Colonic mucosa (tissue), 4 donors: ENCODE results near the gene IP6K3. TPM values are rescaled to one million over a fixed set of nuclear protein-coding genes. Genes with fewer than 3 reads are reported as not detected.

Experiments used
- DNase-seq: peaks from one replicate; pipeline ENCODE4 v3.0.0-alpha.2; 2020
- H3K27ac ChIP-seq: fragments of 200-600 bp; one replicate; pipeline ENCODE4 v1.8.0; 2021
- H3K27me3 ChIP-seq: fragments of 200-600 bp; one replicate; pipeline ENCODE4 v1.8.0; 2021
- H3K36me3 ChIP-seq: fragments of 200-600 bp; one replicate; pipeline ENCODE4 v1.8.0; 2021
- H3K4me1 ChIP-seq: fragments of 200-600 bp; one replicate; pipeline ENCODE4 v1.8.0; 2021; ENCODE audit warnings: mild to moderate bottlenecking
- H3K4me3 ChIP-seq: fragments of 200-600 bp; one replicate; pipeline ENCODE4 v1.8.0; 2021
- H3K9ac ChIP-seq, 2 donors: one replicate each; pipeline ENCODE4 v1.7.0; 2013; ENCODE audit warnings: control low read depth in 2 of 2, low read depth in 2 of 2, low read length in 2 of 2
- H3K9me3 ChIP-seq: fragments of 200-600 bp; one replicate; pipeline ENCODE4 v1.8.0; 2021
- intact Hi-C: fragments of 100-400 bp; cut with DNase I; formaldehyde crosslinking; loops from one replicate; pipeline ENCODE4 v1.14.1; 2022
- total RNA-seq, 2 donors: library from RNA; stranded (reverse); fragmentation: NEBNext Ultra II Directional in 1 of 2; extraction: Animal tissue kit (Norgen Biotek cat#: 25700) in 1 of 2; gene quantifications; one replicate each; pipeline ENCODE4 v1.2.1, GENCODE V29; 2021
- TF ChIP-seq, protein P1 (sequence below): fragments of 200-600 bp; IDR thresholded peaks from one replicate; pipeline ENCODE4 v1.8.0; 2022; ENCODE audit warnings: antibody characterized with exemption, mild to moderate bottlenecking
- donor health status: healthy.
- donor health status: DM: no; HTN: no; CAD: no.
- donor health status: DM: no; HTN: no; CAD: no.

Gene IP6K3
- total RNA-seq, 2 donors from 2014 or later: 0.17 to 0.29 TPM

- H3K9me3 ChIP-seq: no peaks in the 10 kb centered on the region
- H3K27me3 ChIP-seq: no peaks in the 10 kb centered on the region
- no peak overlapping the region for H3K27ac ChIP-seq
- no peak overlapping the region for H3K9ac ChIP-seq
- no peaks in the 10 kb centered on the region for H3K36me3 ChIP-seq
- TF ChIP-seq, protein P1, sequence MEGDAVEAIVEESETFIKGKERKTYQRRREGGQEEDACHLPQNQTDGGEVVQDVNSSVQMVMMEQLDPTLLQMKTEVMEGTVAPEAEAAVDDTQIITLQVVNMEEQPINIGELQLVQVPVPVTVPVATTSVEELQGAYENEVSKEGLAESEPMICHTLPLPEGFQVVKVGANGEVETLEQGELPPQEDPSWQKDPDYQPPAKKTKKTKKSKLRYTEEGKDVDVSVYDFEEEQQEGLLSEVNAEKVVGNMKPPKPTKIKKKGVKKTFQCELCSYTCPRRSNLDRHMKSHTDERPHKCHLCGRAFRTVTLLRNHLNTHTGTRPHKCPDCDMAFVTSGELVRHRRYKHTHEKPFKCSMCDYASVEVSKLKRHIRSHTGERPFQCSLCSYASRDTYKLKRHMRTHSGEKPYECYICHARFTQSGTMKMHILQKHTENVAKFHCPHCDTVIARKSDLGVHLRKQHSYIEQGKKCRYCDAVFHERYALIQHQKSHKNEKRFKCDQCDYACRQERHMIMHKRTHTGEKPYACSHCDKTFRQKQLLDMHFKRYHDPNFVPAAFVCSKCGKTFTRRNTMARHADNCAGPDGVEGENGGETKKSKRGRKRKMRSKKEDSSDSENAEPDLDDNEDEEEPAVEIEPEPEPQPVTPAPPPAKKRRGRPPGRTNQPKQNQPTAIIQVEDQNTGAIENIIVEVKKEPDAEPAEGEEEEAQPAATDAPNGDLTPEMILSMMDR: no peak
- DNase-seq: no peak
- peaks cover 26% of the 10 kb centered on the region for H3K4me1 ChIP-seq
- no peak overlapping the region for H3K4me3 ChIP-seq
- intact Hi-C loops: no loop called here
Observed at GRCh38 chr6:33748841-33749240, 2.1 kb upstream of the IP6K3 start.

GRCh38 chr6:33747823-33748222, 1.1 kb upstream of the IP6K3 start:
- DNase-seq: no peak
- H3K36me3 ChIP-seq: no peaks in the 10 kb centered on the region
- H3K27ac ChIP-seq: no peak overlapping the region
- H3K4me1 ChIP-seq: peaks cover 26% of the 10 kb centered on the region
- TF ChIP-seq, protein P1: no peak
- no peaks in the 10 kb centered on the region for H3K27me3 ChIP-seq
- intact Hi-C loops: no loop called here
- H3K9ac ChIP-seq: no peak overlapping the region
- H3K4me3 ChIP-seq: no peak overlapping the region
- H3K9me3 ChIP-seq: no peaks in the 10 kb centered on the region

DNA sequence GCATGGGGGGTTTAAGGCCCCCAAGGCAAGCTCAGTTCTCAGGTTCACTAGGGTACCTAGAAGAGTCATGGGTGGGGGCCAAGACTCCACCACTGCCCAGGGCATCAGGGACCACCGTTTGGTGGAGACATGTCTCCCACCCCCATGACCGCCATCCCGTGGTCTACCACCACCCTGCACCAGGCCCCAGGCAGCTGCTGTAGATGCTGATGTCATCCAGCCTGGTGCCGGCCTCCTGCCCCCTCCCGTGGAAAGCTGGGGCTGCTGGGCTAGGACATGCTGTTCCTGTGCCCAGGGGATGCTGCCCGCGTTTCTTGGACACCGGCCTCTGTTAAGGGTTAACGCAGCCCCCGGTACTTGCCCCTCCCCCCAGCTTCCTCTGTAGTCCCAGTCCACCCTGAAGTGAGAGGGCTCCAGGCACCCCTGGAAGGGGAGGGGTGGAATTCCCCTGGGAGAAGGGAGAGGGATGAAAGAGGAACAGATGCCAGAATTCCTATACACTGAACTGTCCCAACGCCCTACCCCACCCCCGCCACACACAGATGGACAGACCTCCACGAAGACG, 587 bp downstream of the IP6K3 start:
- no peaks in the 10 kb centered on the region for H3K9me3 ChIP-seq
- TF ChIP-seq, protein P1: no peak
- peak overlapping the region; percentile 22 for H3K27ac ChIP-seq
- intact Hi-C loops: no loop called here
- no peak for DNase-seq
- no peaks in the 10 kb centered on the region for H3K27me3 ChIP-seq
- peak overlapping the region; percentile 43 to 65 for H3K9ac ChIP-seq
- H3K36me3 ChIP-seq: no peaks in the 10 kb centered on the region
- H3K4me1 ChIP-seq: peaks cover 17% of the 10 kb centered on the region
- no peak overlapping the region for H3K4me3 ChIP-seq

DNA sequence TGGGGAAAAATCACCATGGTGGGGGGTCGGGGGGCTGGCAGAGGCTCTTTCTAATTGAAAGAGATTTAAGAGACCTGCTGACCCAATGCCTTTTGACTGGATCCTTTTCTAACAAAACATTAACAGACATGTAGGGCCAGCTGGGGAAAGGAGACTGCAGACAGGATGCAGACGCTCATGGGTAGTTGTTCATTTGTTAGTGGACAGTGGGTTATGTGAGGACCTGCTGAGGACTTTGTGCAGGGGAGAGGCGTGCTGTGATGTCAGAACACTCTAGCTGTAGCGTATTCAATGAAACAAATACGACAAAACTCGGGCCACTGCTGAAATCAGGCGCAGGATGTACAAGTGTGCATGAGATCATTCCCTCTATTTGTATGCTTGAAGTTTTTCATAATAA, 1.2 kb downstream of the IP6K3 start:
- H3K4me3 ChIP-seq: no peak overlapping the region
- no peaks in the 10 kb centered on the region for H3K9me3 ChIP-seq
- intact Hi-C loops: no loop called here
- no peaks in the 10 kb centered on the region for H3K36me3 ChIP-seq
- TF ChIP-seq, protein P1: no peak
- peaks cover 17% of the 10 kb centered on the region for H3K4me1 ChIP-seq
- DNase-seq: no peak
- H3K9ac ChIP-seq: peak overlapping the region in 1 of 2 donors; percentile 43
- H3K27ac ChIP-seq: peak overlapping the region; percentile 44
- no peaks in the 10 kb centered on the region for H3K27me3 ChIP-seq

DNA sequence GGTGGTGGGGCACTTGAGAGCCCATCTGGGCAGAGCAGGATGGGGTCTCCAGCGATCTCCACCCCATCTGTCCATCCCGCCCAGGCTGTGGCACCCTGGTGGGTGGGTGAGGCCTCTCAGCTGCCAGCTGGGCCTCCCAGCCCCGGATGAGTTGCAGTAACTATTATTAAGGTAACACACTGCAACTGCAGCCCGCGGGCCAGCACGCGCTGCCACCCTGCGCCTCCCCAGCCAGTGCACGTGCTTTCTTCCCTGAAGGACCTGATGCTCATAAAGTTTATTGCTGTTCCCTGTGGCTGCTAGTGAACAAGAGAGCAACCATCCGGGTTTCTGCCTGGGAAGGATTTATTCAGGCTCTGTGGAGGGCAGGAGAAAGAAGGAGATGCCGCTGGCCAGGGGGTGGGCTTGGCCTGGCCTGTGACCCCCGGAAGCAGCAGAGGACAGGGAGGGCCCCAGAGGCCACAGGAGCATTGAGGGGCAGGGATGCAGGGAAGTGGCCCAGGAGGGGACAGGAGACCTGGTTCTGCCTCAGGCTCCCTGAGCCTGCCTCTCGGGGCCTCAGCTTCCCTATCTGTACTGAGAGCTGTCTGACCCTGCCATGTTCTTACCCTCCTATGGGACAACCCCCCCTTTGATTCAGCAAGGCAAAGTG, 1.7 kb downstream of the IP6K3 start:
- Histone ChIP-seq H3K4me1 (peaks cover 17% of the 10 kb centered on the region), H3K9me3 (no peaks in the 10 kb centered on the region), H3K36me3 (no peaks in the 10 kb centered on the region), H3K9ac (peak overlapping the region; percentile 35 to 64), H3K27me3 (no peaks in the 10 kb centered on the region), H3K4me3 (no peak overlapping the region), H3K27ac (peak overlapping the region; percentile 44)
- DNase-seq: peak; percentile 78
- TF ChIP-seq, protein P1: no peak
- intact Hi-C loops: no loop called here
